ENCODE results near the gene CENPQ.

DNA sequence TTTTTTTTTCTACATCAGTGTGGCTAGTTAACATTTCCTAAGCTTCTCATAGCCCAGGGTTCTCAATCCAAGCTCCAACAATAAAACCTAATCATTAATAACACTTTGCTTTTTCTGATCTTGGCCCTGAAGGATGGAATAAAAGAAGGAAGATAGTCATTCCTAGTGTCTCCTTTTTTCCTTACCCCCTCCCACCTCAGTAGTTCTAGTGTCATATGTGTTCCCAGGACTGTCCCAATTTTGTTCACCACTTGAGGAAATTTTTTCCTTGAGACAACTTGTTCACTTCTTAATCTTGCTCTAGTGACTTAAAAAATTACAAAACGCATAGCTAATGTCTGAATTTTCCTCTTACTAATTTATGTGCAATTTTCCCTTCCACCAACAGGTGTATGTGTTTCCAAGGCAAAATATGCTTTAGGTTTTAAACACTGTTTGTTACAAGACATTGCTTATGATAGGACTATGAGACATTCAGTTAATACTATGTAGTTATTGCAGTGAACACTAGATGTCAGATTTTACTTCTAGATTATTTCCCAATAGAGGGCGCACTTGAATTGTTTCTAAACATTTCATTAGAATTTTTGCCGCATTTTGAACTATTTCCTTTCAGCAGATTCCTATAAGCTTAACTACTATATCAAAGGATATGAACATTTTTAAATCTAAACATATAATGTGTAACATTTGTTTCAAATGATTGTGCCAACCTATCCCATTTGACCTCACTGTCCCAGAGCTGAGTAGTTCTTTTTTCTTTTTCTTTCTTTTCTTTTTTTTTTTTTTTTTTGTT, 68.8 kb downstream of the CENPQ start:
- TF ChIP-seq, protein P1, sequence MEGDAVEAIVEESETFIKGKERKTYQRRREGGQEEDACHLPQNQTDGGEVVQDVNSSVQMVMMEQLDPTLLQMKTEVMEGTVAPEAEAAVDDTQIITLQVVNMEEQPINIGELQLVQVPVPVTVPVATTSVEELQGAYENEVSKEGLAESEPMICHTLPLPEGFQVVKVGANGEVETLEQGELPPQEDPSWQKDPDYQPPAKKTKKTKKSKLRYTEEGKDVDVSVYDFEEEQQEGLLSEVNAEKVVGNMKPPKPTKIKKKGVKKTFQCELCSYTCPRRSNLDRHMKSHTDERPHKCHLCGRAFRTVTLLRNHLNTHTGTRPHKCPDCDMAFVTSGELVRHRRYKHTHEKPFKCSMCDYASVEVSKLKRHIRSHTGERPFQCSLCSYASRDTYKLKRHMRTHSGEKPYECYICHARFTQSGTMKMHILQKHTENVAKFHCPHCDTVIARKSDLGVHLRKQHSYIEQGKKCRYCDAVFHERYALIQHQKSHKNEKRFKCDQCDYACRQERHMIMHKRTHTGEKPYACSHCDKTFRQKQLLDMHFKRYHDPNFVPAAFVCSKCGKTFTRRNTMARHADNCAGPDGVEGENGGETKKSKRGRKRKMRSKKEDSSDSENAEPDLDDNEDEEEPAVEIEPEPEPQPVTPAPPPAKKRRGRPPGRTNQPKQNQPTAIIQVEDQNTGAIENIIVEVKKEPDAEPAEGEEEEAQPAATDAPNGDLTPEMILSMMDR (IDR thresholded peaks at IDR 0.05; ENCODE audit: insufficient read depth, low read depth, low read length) = peak; percentile 96
- TF ChIP-seq EZH2 (IDR thresholded peaks at IDR 0.05; ENCODE audit: insufficient read depth, low read length) = no peak

Data from astrocyte (in vitro differentiated cells and primary cell).